Caco-2 (cell line): ENCODE data around the gene OSBPL10. TPM values are rescaled to one million over a fixed set of nuclear protein-coding genes. Genes with fewer than 3 reads are reported as not detected.

ENCODE experiments used
- BruUV-seq: library from RNA; stranded (reverse); fragments of 400-500 nt; replicated peaks from 2 replicates; lab custom pipeline; 2021; lab: Mats Ljungman, UMichigan
- CTCF ChIA-PET: fragments of 300-600 bp; sonication (Branson Sonifier 250); formaldehyde crosslinking; loops from one replicate; lab custom pipeline; 2022; ENCODE audit warnings: antibody characterized with exemption; lab: Charles Lee
- POLR2A ChIA-PET: fragments of 300-600 bp; sonication (Branson Sonifier 250); formaldehyde crosslinking; loops from one replicate; lab custom pipeline; 2022; ENCODE audit warnings: antibody characterized with exemption; lab: Charles Lee
- DNase-seq, 2 experiments: peaks; one replicate each; pipeline versions ENCODE4 v3.0.0 to v3.0.0-alpha.2; 2020 to 2022
- H3K27me3 ChIP-seq: replicated peaks from 2 replicates; pipeline ENCODE4 v1.6.0; 2011; ENCODE audit warnings: low read length; ENCODE audit not compliant: control insufficient read depth, insufficient read depth
- H3K36me3 ChIP-seq: 2 replicates; pipeline ENCODE4 v1.5.1; 2011; ENCODE audit warnings: low read length; ENCODE audit not compliant: control insufficient read depth, insufficient read depth
- H3K4me1 ChIP-seq: fragments of 250-450 bp; sonication (Bioruptor Pico); 2 replicates; pipeline ENCODE4 v1.5.1; 2020; ENCODE audit warnings: mild to moderate bottlenecking
- H3K4me3 ChIP-seq: 2 replicates; pipeline ENCODE4 v1.5.1; 2011; ENCODE audit warnings: low read depth, mild to moderate bottlenecking, control low read depth, low read length
- H3K9me3 ChIP-seq: fragments of 250-450 bp; sonication (Bioruptor Pico); 2 replicates; pipeline ENCODE4 v1.5.1; 2020; ENCODE audit warnings: mild to moderate bottlenecking, moderate library complexity
- H3K27ac Mint-ChIP-seq: one replicate; pipeline ENCODE4 v1.8.0; 2022; ENCODE audit warnings: mixed read lengths; ENCODE audit not compliant: unreplicated experiment
- H3K27me3 Mint-ChIP-seq: one replicate; pipeline ENCODE4 v1.8.0; 2022; ENCODE audit warnings: mixed read lengths; ENCODE audit not compliant: insufficient read depth, unreplicated experiment
- H3K36me3 Mint-ChIP-seq: one replicate; pipeline ENCODE4 v1.8.0; 2022; ENCODE audit warnings: mild to moderate bottlenecking, mixed read lengths; ENCODE audit not compliant: insufficient read depth, unreplicated experiment
- H3K4me1 Mint-ChIP-seq: one replicate; pipeline ENCODE4 v1.8.0; 2022; ENCODE audit warnings: low read depth, mixed read lengths; ENCODE audit not compliant: unreplicated experiment
- H3K4me3 Mint-ChIP-seq: one replicate; pipeline ENCODE4 v1.8.0; 2022; ENCODE audit warnings: mild to moderate bottlenecking, moderate library complexity, mixed read lengths; ENCODE audit not compliant: unreplicated experiment
- H3K9me3 Mint-ChIP-seq: one replicate; pipeline ENCODE4 v1.8.0; 2022; ENCODE audit warnings: mixed read lengths; ENCODE audit not compliant: unreplicated experiment
- intact Hi-C: fragments of 100-400 bp; cut with micrococcal nuclease; formaldehyde crosslinking; loops from one replicate; pipeline ENCODE4 v1.10.0; 2022; ENCODE audit not compliant: unreplicated experiment
- total RNA-seq: library from RNA; stranded (reverse); gene quantifications from 2 replicates; pipeline ENCODE4 v1.2.3, GENCODE V29; 2022
- TF ChIP-seq, protein P1 (sequence below), 2 experiments: fragments of 200-600 bp in 1 of 2; IDR thresholded peaks; 1 replicate in 1 of 2; 2 replicates in 1 of 2; pipeline versions ENCODE4 v1.5.1 to v1.8.0; 2011 to 2022; ENCODE audit warnings: antibody characterized with exemption in 1 of 2, control low read depth in 1 of 2, inconsistent platforms in 1 of 2, low read depth in 1 of 2, low read length in 1 of 2, mild to moderate bottlenecking in 1 of 2, moderate library complexity in 1 of 2; ENCODE audit not compliant: insufficient read depth in 1 of 2, severe bottlenecking in 1 of 2, unreplicated experiment in 1 of 2

OSBPL10 gene
- total RNA-seq, 1 experiment from 2014 or later, result 71.2 TPM

DNA sequence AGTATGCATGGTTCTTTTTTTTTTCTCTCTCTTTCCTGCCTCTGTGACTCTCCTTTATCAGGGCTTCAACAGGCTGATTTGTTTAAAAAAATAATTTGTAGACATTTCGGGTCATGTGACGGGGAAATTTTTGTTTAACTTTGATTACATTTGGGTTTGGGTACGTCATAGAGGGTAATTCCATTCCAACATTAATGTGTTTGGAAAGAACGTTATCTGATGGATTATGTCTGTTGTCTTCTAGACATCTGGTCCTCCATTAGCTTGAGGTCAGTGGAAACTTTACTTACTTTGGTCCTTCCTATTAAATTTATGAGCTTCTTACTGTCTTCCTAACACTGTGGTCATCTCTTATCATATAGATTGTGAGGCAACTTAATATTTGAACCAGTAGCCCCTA, 367.4 kb downstream of the OSBPL10 start:
- ChIA-PET CTCF (no interaction called here), POLR2A (interaction anchor here (1.1 kb wide), 1 partner anchor 81 kb away, joined by 3 read pairs; the partner anchor contains the start of gene STT3B)
- Mint-ChIP-seq H3K4me3 (no peak overlapping the region), H3K27ac (no peak overlapping the region), H3K36me3 (peaks cover 18% of the 10 kb centered on the region), H3K27me3 (no peaks in the 10 kb centered on the region), H3K9me3 (no peaks in the 10 kb centered on the region), H3K4me1 (peaks cover 21% of the 10 kb centered on the region)
- TF ChIP-seq, protein P1, sequence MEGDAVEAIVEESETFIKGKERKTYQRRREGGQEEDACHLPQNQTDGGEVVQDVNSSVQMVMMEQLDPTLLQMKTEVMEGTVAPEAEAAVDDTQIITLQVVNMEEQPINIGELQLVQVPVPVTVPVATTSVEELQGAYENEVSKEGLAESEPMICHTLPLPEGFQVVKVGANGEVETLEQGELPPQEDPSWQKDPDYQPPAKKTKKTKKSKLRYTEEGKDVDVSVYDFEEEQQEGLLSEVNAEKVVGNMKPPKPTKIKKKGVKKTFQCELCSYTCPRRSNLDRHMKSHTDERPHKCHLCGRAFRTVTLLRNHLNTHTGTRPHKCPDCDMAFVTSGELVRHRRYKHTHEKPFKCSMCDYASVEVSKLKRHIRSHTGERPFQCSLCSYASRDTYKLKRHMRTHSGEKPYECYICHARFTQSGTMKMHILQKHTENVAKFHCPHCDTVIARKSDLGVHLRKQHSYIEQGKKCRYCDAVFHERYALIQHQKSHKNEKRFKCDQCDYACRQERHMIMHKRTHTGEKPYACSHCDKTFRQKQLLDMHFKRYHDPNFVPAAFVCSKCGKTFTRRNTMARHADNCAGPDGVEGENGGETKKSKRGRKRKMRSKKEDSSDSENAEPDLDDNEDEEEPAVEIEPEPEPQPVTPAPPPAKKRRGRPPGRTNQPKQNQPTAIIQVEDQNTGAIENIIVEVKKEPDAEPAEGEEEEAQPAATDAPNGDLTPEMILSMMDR (IDR thresholded peaks at IDR 0.05; ENCODE audit: insufficient read depth in 1 of 2, low read depth in 1 of 2, low read length in 1 of 2, severe bottlenecking in 1 of 2, unreplicated experiment in 1 of 2), result no peak
- Histone ChIP-seq H3K4me1 (peaks cover 6% of the 10 kb centered on the region; the same call in 1 of the 2 replicates), H3K27me3 (no peaks in the 10 kb centered on the region), H3K9me3 (no peaks in the 10 kb centered on the region), H3K36me3 (no peaks in the 10 kb centered on the region), H3K4me3 (no peak overlapping the region)
- intact Hi-C loops, result no loop called here
- DNase-seq, result no peak
- BruUV-seq, result no TSS peak

DNA sequence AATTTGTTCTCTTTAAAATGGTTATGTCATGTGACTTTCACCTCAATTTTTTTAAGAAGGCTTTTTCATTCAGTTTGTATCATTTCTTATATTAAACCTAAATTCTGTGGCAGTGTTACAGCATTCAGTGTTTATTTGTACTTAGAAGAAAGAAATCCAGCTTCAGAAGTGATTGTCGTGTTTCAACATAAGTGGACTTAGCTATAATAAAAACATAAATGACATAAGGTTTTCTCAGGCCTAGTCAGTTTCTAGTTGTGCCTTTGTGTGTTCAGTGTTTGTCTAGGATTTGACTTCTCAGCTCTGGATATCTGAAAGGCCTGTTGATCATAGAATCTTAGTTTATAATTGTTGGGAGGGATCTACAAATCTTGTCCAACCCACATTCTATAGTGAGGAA, 367.9 kb downstream of the OSBPL10 start:
- H3K9me3 Mint-ChIP-seq, result no peaks in the 10 kb centered on the region
- H3K36me3 Mint-ChIP-seq, result peaks cover 23% of the 10 kb centered on the region
- no peak overlapping the region for H3K4me3 Mint-ChIP-seq
- intact Hi-C loops, result no loop called here
- POLR2A ChIA-PET, result interaction anchor here (1.1 kb wide), 1 partner anchor 81 kb away, joined by 3 read pairs; the partner anchor contains the start of gene STT3B
- Histone ChIP-seq H3K9me3 (no peaks in the 10 kb centered on the region), H3K27me3 (no peaks in the 10 kb centered on the region), H3K36me3 (no peaks in the 10 kb centered on the region), H3K4me1 (peaks cover 6% of the 10 kb centered on the region; the same call in 1 of the 2 replicates), H3K4me3 (no peak overlapping the region)
- no peak overlapping the region for H3K27ac Mint-ChIP-seq
- TF ChIP-seq, protein P1 (IDR thresholded peaks at IDR 0.05; ENCODE audit: insufficient read depth in 1 of 2, low read depth in 1 of 2, low read length in 1 of 2, severe bottlenecking in 1 of 2, unreplicated experiment in 1 of 2), result no peak
- H3K27me3 Mint-ChIP-seq, result no peaks in the 10 kb centered on the region
- peaks cover 21% of the 10 kb centered on the region for H3K4me1 Mint-ChIP-seq
- no peak for DNase-seq
- BruUV-seq, result no TSS peak
- CTCF ChIA-PET, result no interaction called here

Other genes starting within 250 kb of the OSBPL10 start
- 4.7 and 5.9 TPM in 2 replicates for gene ZNF860, start 488 bp upstream of the OSBPL10 start, total RNA-seq
- 8.8 and 9.3 TPM in 2 replicates for gene GPD1L, start 125.4 kb upstream of the OSBPL10 start, total RNA-seq